ENCODE measurements around the gene CEP112.

The CEP112 gene

DNA sequence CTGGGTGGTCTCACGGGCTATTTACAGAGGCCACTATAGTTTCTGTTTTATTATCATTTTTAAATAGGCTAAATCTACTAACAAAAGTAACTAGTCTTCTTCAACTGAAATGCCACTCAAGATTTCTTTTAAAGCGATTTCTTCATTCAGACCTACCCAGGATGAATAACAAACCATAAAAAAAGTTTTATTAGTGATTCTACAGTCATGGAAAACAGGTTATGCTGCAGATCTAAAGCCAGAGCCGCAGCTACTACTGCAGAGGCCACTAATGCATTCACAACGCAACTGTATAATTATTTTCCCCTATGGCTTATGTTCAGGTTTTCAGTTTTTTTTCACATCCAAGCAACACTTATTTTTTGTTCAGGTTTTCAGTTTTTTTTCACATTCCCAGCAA lies 494.3 kb downstream of the CEP112 start:
- TF ChIP-seq, protein P1, sequence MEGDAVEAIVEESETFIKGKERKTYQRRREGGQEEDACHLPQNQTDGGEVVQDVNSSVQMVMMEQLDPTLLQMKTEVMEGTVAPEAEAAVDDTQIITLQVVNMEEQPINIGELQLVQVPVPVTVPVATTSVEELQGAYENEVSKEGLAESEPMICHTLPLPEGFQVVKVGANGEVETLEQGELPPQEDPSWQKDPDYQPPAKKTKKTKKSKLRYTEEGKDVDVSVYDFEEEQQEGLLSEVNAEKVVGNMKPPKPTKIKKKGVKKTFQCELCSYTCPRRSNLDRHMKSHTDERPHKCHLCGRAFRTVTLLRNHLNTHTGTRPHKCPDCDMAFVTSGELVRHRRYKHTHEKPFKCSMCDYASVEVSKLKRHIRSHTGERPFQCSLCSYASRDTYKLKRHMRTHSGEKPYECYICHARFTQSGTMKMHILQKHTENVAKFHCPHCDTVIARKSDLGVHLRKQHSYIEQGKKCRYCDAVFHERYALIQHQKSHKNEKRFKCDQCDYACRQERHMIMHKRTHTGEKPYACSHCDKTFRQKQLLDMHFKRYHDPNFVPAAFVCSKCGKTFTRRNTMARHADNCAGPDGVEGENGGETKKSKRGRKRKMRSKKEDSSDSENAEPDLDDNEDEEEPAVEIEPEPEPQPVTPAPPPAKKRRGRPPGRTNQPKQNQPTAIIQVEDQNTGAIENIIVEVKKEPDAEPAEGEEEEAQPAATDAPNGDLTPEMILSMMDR (conservative IDR thresholded peaks at IDR 0.05; ENCODE audit: low read depth): no peak
- CTCF ChIA-PET: interaction anchor here (0.6 kb wide), 1 partner anchor 39 kb away, joined by 3 read pairs; no protein-coding TSS in a partner anchor
- POLR2A ChIA-PET (ENCODE audit: low non-redundant PET): no interaction called here
- DNase-seq (ENCODE audit: low spot score): no peak
- no peak overlapping the region for H3K27ac ChIP-seq

- no peak for DNase-seq (ENCODE audit: low spot score)
- TF ChIP-seq, protein P1 (conservative IDR thresholded peaks at IDR 0.05; ENCODE audit: low read depth): no peak
- ChIA-PET POLR2A (ENCODE audit: low non-redundant PET) (no interaction called here), CTCF (interaction anchor here (0.7 kb wide), 1 partner anchor 1257 kb away, joined by 3 read pairs; no protein-coding TSS in a partner anchor)
- no peak overlapping the region for H3K27ac ChIP-seq
Observed at GRCh38 chr17:65696739-65697394, 495.1 kb downstream of the CEP112 start.

GRCh38 chr17:65694601-65695000 lies 497.3 kb downstream of the CEP112 start:
- TF ChIP-seq, protein P1 (conservative IDR thresholded peaks at IDR 0.05; ENCODE audit: low read depth): no peak
- POLR2A ChIA-PET (ENCODE audit: low non-redundant PET): no interaction called here

DNA sequence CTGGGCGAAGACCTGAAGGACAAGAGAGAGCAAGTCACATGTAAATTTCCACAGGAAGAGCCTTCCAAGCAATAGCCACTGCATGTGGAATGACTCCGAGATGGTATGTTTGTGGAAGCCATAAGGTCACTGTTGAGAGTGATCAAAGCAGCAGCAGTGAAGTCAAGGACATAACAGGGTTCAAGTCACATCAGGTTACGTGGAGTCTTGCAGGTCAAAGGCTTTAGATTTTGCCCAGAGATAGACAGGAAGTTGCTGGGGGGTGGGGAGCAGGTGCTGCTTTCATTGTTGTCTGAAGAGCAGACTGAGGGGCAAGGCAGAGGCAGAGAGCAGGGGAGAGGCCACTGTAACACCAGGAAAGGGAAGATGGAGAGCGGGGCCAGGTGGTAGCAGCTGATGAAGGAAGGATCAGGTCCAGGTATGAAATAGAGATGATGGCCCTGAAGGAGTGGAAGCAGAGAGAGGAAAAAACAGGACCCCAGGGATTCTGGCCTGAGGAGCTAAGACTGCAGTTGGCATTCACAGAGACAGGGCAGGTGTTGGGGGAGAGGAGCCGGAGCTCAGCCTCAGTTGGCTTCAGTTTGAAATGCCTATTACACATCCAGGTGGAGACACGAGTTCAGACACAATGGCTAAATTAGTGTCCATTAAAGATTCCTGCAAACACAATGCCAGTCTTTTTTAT lies 501.2 kb downstream of the CEP112 start:
- ChIA-PET CTCF (no interaction called here), POLR2A (ENCODE audit: low non-redundant PET) (no interaction called here)
- no peak for DNase-seq (ENCODE audit: low spot score)
- TF ChIP-seq, protein P1 (conservative IDR thresholded peaks at IDR 0.05; ENCODE audit: low read depth): no peak
- no peak overlapping the region for H3K27ac ChIP-seq

More at GRCh38 chr17:65694601-65695000, 497.3 kb downstream of the CEP112 start:
- H3K27ac ChIP-seq: no peak overlapping the region
- no peak for DNase-seq (ENCODE audit: low spot score)
- CTCF ChIA-PET: no interaction called here

- no peak for DNase-seq (ENCODE audit: low spot score)
- no peak overlapping the region for H3K27ac ChIP-seq
- TF ChIP-seq, protein P1 (conservative IDR thresholded peaks at IDR 0.05; ENCODE audit: low read depth): no peak
- POLR2A ChIA-PET (ENCODE audit: low non-redundant PET): no interaction called here
- CTCF ChIA-PET: no interaction called here
Observed at GRCh38 chr17:65688307-65688706, 503.6 kb downstream of the CEP112 start.

DNA sequence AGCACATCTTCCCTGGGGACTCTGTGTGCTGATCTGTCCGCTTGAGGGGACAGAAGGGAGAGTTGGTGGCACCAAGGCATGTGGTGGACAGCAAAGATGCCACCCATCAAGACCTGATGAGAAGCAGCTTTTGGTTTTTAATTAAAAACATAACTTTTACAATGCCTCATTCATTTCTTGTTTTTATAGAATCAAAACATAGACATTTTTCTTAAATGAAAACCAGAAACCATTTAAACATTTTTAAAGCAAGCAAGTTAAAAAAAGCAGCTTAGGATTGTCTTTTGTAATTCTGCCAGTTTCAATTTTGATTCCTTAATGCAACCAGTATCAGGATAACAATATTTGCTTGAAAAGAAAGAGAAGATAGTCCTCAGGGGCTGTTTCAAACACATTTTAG lies 506.8 kb downstream of the CEP112 start:
- TF ChIP-seq, protein P1 (conservative IDR thresholded peaks at IDR 0.05; ENCODE audit: low read depth): no peak
- ChIA-PET CTCF (no interaction called here), POLR2A (ENCODE audit: low non-redundant PET) (no interaction called here)
- H3K27ac ChIP-seq: no peak overlapping the region
- no peak for DNase-seq (ENCODE audit: low spot score)
